Measurements from ENCODE around the gene P3H3. TPM values are rescaled to one million over a fixed set of nuclear protein-coding genes. Genes with fewer than 3 reads are reported as not detected.

Gene P3H3
- total RNA-seq, 1 experiment from 2014 or later, result 16.4 TPM

DNA sequence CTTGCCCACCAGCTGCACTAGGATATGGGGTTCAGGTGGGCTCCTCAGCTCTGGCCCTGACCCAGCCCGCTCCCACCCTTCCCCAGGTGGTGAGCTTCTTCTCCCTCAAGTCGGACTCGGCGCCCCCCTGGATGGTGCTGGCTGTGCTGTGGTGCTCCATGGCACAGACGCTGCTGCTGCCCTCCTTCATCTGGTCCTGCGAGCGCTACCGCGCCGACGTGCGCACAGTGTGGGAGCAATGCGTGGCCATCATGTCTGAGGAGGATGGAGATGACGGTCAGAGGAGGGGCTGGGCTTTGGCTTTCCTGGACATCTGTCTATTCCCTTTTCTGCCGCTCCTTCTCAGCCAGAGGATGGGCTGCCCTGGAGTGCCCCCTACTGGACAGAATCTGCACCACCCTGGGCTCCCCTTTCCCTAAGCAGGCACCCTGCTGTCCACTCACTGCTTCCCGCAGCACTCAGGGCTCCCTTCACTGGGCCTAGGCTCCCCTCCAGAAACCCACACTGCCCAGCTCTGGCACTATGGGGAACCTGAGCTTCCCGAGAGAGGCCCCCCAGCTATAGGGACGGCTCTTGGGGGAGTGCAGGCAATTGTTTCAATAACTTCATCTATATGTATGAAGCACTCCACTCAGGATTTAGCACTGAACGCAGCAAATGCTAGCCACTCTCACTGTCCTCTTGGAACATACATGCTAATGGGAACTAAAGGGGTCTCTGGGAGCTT is 2.6 kb upstream of the P3H3 start:
- DNase-seq (ENCODE audit: extremely low read depth, low read depth), result peak; percentile 69

GRCh38 chr12:6826125-6826733 is 2.0 kb upstream of the P3H3 start:
- no peak for DNase-seq (ENCODE audit: extremely low read depth, low read depth)

GRCh38 chr12:6826734-6827436 is 1.3 kb upstream of the P3H3 start:
- no peak for DNase-seq (ENCODE audit: extremely low read depth, low read depth)

- peak; percentile 75 for DNase-seq (ENCODE audit: extremely low read depth, low read depth)
Measured at GRCh38 chr12:6827437-6827911, 733 bp upstream of the P3H3 start.

- no peak for DNase-seq (ENCODE audit: extremely low read depth, low read depth)
Measured at GRCh38 chr12:6828781-6829535, 751 bp downstream of the P3H3 start.

- no peak for DNase-seq (ENCODE audit: extremely low read depth, low read depth)
Measured at GRCh38 chr12:6829536-6830220, 1.5 kb downstream of the P3H3 start.

GRCh38 chr12:6830286-6830890 is 2.2 kb downstream of the P3H3 start:
- DNase-seq (ENCODE audit: extremely low read depth, low read depth), result no peak

GRCh38 chr12:6830999-6831398 is 2.8 kb downstream of the P3H3 start:
- no peak for DNase-seq (ENCODE audit: extremely low read depth, low read depth)

DNA sequence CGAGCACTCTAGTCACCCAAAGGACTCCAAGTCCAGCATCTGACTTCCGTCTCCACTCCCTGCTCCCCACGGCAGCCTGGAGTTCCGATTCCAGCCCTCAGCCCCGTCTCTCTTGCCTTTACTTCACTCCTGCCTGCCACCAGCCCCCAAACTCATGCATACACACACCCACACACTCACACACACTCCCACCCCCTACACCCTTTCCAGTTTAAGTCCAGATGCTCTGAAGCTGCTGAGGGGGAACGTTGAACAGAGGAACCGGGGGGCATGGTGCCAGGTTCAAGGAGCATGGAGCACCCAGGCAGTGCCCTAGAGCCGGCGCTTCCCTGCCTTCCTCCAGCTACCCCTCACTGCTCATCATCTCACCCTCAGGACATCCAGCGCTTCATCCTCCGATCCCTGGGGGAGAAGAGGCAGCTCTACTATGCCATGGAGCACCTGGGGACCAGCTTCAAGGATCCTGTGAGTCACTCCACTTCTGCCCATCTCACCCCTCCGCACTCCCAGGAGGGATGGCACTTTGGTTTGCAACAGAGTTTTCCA is 3.3 kb downstream of the P3H3 start:
- DNase-seq (ENCODE audit: extremely low read depth, low read depth), result no peak

- DNase-seq (ENCODE audit: extremely low read depth, low read depth), result no peak
Measured at GRCh38 chr12:6832125-6832524, 3.9 kb downstream of the P3H3 start.

- DNase-seq (ENCODE audit: extremely low read depth, low read depth), result no peak
Measured at GRCh38 chr12:6833189-6833890, 5.1 kb downstream of the P3H3 start.

DNA sequence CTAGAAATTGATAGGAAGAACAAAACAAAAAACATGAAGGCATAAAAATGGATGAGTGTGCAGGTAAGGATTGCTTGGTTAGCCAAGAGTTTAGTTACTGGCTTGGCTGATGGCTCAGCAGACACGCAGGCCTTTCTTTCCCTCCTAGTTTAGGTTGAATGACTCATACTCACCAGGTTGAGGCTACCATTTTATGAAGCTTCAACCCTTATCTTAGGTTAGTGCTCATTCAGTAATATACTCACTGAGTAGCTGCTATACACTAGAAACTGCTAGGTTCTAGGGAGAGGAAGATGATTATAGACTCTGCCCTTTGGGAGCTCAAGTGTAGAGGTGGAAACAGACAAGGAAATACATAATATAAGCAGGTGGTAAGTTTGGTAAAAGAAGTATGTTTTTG is 6.0 kb downstream of the P3H3 start:
- no peak for DNase-seq (ENCODE audit: extremely low read depth, low read depth)

- DNase-seq (ENCODE audit: extremely low read depth, low read depth), result no peak
Measured at GRCh38 chr12:6834873-6835272, 6.7 kb downstream of the P3H3 start.

DNA sequence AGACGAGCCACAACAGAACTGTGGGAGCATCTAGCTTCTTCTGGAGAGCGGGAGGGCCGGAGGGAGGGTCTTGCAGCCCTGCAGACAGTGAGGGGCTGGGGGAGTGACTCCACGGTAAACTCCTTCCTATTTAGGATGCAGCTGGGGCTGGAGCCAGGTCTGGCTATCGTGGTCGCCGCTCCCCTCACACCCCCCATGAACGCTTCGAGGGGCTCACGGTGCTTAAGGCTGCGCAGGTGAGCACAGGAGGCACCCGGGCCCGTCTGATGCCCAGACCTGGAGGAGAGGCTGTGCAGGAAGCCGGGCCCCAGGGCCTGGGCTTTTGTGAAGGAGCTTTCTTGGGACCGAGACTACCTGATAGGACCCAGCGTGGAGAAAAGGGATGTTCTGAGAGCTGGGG is 8.6 kb downstream of the P3H3 start:
- DNase-seq (ENCODE audit: extremely low read depth, low read depth), result no peak

DNA sequence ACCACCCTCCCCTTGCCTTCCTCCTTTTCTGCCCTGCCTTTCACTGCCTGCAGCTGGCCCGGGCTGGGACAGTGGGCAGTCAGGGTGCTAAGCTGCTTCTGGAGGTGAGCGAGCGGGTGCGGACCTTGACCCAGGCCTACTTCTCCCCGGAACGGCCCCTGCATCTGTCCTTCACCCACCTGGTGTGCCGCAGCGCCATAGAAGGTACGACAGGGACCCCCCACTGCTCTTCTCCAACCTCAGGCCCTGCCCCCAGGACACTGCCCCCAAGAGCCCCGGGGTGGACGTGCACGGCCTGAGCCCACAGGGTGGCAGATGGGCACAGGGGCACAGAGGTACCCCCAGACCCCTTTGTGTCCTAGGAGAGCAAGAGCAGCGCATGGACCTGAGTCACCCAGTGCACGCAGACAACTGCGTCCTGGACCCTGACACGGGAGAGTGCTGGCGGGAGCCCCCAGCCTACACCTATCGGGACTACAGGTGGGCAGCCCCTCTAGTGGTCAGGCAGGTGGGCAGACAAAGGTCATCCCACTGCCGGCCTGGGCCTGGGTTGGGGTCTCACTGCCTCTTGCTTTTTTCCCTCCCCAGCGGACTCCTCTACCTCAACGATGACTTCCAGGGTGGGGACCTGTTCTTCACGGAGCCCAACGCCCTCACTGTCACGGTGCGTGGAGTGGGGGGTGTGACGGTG is 9.3 kb downstream of the P3H3 start:
- no peak for DNase-seq (ENCODE audit: extremely low read depth, low read depth)

DNA sequence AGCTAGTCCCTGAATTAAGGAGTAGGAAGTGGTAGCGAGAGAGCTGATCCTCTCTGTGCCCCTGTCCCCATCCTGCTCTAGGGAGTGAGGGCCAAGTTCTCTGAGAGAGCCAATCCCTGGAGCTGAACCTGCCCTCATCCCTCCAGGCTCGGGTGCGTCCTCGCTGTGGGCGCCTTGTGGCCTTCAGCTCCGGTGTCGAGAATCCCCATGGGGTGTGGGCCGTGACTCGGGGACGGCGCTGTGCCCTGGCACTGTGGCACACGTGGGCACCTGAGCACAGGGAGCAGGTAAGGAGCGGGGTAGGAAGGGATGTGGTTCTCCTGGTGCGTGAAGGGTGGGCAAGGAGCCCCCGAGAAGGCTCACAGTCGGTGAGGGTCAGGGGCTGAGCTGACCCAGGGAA is 10.6 kb downstream of the P3H3 start:
- DNase-seq (ENCODE audit: extremely low read depth, low read depth), result no peak

DNA sequence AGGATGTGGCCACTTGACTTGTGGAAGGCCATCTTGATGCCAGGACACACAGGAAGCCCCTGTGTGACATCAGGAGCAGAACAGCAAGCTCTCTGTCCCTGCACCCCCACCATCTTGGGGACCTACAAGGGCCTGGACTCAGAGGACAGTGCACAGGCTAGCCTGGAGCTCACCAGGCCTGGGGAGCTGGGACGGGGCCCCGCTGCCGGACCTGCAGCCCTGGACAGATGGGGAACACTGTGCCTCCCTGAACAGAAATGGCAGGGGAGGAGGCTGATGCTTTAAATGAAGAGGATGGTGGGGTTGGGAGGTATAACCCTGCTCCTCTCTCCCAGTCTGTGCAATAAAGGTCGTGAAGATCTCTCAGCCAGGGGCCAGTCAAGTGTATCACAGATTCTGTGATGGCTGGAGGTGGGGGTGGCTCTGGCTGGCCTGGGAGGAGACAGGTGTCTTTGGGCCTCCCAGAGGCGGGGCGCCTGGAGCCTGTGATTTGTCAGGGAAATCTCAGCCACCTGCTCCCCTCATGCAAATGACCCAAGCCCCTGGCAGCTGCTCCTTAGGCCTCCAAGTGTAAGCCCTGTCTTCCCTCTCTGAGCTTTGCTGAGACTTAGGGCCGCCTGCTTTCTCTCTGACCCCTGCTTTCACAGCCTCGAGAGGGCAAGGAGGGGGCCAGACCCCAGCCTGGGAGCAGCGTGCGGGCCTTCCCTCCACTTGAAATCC is 11.4 kb downstream of the P3H3 start:
- no peak for DNase-seq (ENCODE audit: extremely low read depth, low read depth)

GRCh38 chr12:6840330-6840729 is 12.1 kb downstream of the P3H3 start:
- no peak for DNase-seq (ENCODE audit: extremely low read depth, low read depth)

Data from NCI-H460 (cell line).